Iris pigment epithelial cell (primary cell): ENCODE data around the gene SMARCA2.

Source experiments
- DNase-seq: peaks from one replicate; pipeline ENCODE4 v3.0.0-alpha.2; 2011; ENCODE audit warnings: low read depth

The SMARCA2 gene

GRCh38 chr9:2014696-2015580, at the start of gene SMARCA2:
SMARCA2 (plus strand) TSS chr9:2015347; CDS start chr9:2029023, 13,676 bp downstream.
- DNase-seq: peak; percentile 99

GRCh38 chr9:1966725-1967366, 48.3 kb upstream of the SMARCA2 start:
- no peak for DNase-seq

GRCh38 chr9:1969160-1969559, 46.0 kb upstream of the SMARCA2 start:
- DNase-seq: no peak

GRCh38 chr9:1969898-1970297, 45.2 kb upstream of the SMARCA2 start:
- DNase-seq: no peak

- no peak for DNase-seq
These were observed 42.5 kb upstream of the SMARCA2 start for GRCh38 chr9:1972672-1973071.

- DNase-seq: no peak
These were observed 38.1 kb upstream of the SMARCA2 start for GRCh38 chr9:1977026-1977425.

GRCh38 chr9:1978941-1979340, 36.2 kb upstream of the SMARCA2 start:
- DNase-seq: peak; percentile 8

- DNase-seq: peak; percentile 67
These were observed 35.3 kb upstream of the SMARCA2 start for GRCh38 chr9:1979741-1980367.

- no peak for DNase-seq
These were observed 34.8 kb upstream of the SMARCA2 start for GRCh38 chr9:1980387-1980786.

GRCh38 chr9:1982074-1982473, 33.1 kb upstream of the SMARCA2 start:
- DNase-seq: no peak

GRCh38 chr9:1986341-1986740, 28.8 kb upstream of the SMARCA2 start:
- no peak for DNase-seq

GRCh38 chr9:1989500-1989899, 25.6 kb upstream of the SMARCA2 start:
- no peak for DNase-seq

- DNase-seq: no peak
These were observed 21.0 kb upstream of the SMARCA2 start for GRCh38 chr9:1994180-1994579.

GRCh38 chr9:1995084-1995483, 20.1 kb upstream of the SMARCA2 start:
- DNase-seq: no peak

- no peak for DNase-seq
These were observed 19.0 kb upstream of the SMARCA2 start for GRCh38 chr9:1996156-1996555.

GRCh38 chr9:1997646-1998045, 17.5 kb upstream of the SMARCA2 start:
- DNase-seq: no peak

GRCh38 chr9:1998111-1998510, 17.0 kb upstream of the SMARCA2 start:
- DNase-seq: no peak

- DNase-seq: no peak
These were observed 14.8 kb upstream of the SMARCA2 start for GRCh38 chr9:2000314-2000713.

GRCh38 chr9:2008372-2008771, 6.8 kb upstream of the SMARCA2 start:
- DNase-seq: no peak

GRCh38 chr9:2012347-2012746, 2.8 kb upstream of the SMARCA2 start:
- DNase-seq: no peak

GRCh38 chr9:2013743-2014475, 1.2 kb upstream of the SMARCA2 start:
- peak; percentile 56 for DNase-seq
